ENCODE data around the gene ARHGAP6. TPM values are rescaled to one million over a fixed set of nuclear protein-coding genes. Genes with fewer than 3 reads are reported as not detected.

Gene ARHGAP6
- total RNA-seq, 4 donors from 2014 or later = 2.1 to 30.5 (median 4.9) TPM

DNA sequence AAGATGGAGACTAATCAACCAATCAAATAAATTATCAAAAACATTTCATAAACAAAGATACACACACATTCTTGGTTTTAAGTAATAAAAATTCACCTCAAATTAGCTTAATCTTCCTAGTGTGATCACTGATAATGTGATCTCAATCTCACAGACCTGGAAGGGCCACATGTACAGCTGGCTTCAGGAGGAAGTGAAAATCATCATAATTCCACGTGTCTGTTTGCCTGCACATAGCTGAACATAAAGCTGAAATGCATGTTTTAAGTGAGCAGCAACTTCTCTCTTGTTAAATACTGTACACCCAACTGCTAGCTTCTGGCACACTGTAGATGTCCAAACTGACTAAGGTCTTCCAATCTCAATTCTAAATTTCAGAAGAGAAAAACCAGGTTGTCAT, 53.8 kb downstream of the ARHGAP6 start:
- no peak for DNase-seq
- Histone ChIP-seq H3K4me3 (no peak overlapping the region), H3K27me3 (no peaks in the 10 kb centered on the region), H3K36me3 (no peaks in the 10 kb centered on the region), H3K27ac (no peak overlapping the region), H3K9me3 (no peaks in the 10 kb centered on the region), H3K4me1 (no peaks in the 10 kb centered on the region)
- TF ChIP-seq POLR2A (IDR thresholded peaks at IDR 0.05) = no peak
- TF ChIP-seq, protein P1, sequence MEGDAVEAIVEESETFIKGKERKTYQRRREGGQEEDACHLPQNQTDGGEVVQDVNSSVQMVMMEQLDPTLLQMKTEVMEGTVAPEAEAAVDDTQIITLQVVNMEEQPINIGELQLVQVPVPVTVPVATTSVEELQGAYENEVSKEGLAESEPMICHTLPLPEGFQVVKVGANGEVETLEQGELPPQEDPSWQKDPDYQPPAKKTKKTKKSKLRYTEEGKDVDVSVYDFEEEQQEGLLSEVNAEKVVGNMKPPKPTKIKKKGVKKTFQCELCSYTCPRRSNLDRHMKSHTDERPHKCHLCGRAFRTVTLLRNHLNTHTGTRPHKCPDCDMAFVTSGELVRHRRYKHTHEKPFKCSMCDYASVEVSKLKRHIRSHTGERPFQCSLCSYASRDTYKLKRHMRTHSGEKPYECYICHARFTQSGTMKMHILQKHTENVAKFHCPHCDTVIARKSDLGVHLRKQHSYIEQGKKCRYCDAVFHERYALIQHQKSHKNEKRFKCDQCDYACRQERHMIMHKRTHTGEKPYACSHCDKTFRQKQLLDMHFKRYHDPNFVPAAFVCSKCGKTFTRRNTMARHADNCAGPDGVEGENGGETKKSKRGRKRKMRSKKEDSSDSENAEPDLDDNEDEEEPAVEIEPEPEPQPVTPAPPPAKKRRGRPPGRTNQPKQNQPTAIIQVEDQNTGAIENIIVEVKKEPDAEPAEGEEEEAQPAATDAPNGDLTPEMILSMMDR (IDR thresholded peaks at IDR 0.05) = no peak

DNA sequence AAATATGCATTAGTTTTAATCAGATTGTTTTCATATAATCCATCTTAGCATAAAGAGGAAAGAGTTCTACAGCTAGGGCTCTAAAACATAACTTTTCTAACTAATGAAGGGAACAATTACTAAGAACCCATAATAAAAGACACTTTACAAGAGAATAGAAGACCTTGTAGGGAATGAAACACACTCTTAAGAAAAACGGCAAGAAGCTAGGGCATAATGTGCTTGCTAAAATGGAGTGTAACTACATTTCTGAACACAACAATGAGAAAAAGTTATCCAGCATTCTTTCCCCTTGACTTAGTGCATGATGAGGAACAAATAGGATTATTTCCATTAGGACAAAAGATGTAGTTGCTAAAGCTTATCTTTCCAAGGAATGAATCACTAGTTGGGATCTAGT, 54.6 kb downstream of the ARHGAP6 start:
- Histone ChIP-seq H3K4me3 (no peak overlapping the region), H3K27ac (no peak overlapping the region), H3K36me3 (no peaks in the 10 kb centered on the region), H3K9me3 (no peaks in the 10 kb centered on the region), H3K4me1 (no peaks in the 10 kb centered on the region), H3K27me3 (no peaks in the 10 kb centered on the region)
- no peak for TF ChIP-seq POLR2A (IDR thresholded peaks at IDR 0.05)
- TF ChIP-seq, protein P1 (IDR thresholded peaks at IDR 0.05) = no peak
- no peak for DNase-seq

DNA sequence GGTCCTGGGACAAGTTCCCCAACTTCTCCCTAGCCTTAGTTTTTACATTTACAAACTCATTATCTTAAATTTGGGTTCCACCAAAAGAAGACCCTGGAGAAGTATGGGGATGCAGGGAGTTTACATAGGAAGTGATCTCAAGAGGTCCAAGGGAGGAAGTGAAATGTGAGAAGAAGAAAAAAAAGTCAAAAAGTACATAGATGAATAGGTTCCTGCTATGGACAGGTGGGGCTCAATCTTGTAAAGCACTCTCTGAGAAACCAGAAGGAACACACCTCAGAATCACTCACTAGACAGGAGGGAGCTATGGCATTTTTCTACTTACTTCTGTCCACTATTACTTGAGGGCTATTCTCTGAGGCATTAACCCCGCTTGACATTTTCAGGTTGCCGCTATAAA, 56.6 kb downstream of the ARHGAP6 start:
- H3K27ac ChIP-seq = no peak overlapping the region
- no peaks in the 10 kb centered on the region for H3K4me1 ChIP-seq
- no peaks in the 10 kb centered on the region for H3K27me3 ChIP-seq
- no peak overlapping the region for H3K4me3 ChIP-seq
- no peak for DNase-seq
- TF ChIP-seq POLR2A (IDR thresholded peaks at IDR 0.05) = no peak
- TF ChIP-seq, protein P1 (IDR thresholded peaks at IDR 0.05) = no peak
- H3K36me3 ChIP-seq = no peaks in the 10 kb centered on the region
- H3K9me3 ChIP-seq = no peaks in the 10 kb centered on the region

DNA sequence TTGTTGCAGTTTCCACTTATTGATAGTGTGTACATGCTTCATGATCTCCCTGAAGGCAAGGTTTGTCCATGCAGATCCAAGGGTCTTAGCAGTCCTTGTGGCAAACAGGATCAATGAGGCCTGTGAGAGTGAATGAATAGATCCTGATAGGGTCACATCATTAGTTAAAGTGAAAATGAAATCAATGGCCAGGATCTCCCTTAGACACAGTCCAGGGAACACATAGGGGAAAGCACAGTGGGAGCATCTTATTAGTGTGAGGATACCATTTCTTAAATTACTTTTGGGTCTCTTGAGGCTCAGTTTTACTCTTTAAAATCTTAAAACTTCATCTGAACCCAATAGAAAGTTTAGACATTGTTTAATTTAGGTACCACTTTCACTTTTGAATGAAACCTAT, 59.3 kb downstream of the ARHGAP6 start:
- Histone ChIP-seq H3K9me3 (no peaks in the 10 kb centered on the region), H3K27ac (no peak overlapping the region), H3K36me3 (no peaks in the 10 kb centered on the region), H3K4me1 (no peaks in the 10 kb centered on the region), H3K4me3 (no peak overlapping the region), H3K27me3 (no peaks in the 10 kb centered on the region)
- no peak for TF ChIP-seq POLR2A (IDR thresholded peaks at IDR 0.05)
- TF ChIP-seq, protein P1 (IDR thresholded peaks at IDR 0.05) = no peak
- no peak for DNase-seq

DNA sequence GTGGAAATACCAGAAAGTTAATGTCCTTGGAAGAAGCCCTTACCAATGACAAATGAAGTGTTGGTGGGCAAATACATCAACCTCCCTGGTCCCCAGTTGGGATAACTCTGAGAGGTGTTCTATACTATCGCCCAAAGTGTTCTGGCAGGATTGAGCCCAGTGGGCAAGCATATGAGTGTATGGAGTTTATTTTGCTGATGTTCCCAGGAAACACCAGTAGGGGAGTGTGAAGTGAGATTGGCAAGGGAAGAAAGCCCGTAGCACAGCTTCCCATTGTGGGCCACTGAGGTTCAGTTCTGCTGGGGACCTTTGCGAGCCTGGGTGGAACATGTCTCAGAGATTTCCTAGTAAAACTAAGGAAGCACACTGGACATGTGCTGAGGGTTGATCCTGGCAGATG, 65.1 kb downstream of the ARHGAP6 start:
- DNase-seq = no peak
- Histone ChIP-seq H3K4me1 (no peaks in the 10 kb centered on the region), H3K36me3 (no peaks in the 10 kb centered on the region), H3K9me3 (no peaks in the 10 kb centered on the region), H3K27me3 (no peaks in the 10 kb centered on the region), H3K4me3 (no peak overlapping the region), H3K27ac (no peak overlapping the region)
- TF ChIP-seq POLR2A (IDR thresholded peaks at IDR 0.05) = no peak
- TF ChIP-seq, protein P1 (IDR thresholded peaks at IDR 0.05) = no peak

DNA sequence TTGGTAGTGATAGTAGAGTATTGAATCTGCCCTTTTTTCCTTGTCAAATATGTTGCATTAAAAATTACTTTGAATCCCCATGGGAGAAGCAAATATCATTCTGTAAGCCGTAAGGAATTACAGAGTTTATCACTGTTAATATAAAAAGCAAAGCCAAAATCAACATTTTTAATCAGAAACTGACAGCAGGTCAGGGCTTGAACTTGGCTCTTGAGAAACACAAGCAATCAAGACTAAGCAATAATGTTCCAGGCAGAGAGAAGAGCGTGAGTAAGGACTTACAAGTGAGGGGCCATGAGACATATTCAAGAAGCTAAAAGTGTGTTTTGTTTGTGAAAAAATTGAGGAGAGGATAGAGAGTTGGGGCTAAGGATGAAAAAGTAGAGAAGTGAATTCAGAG, 68.2 kb downstream of the ARHGAP6 start:
- H3K4me1 ChIP-seq = no peaks in the 10 kb centered on the region
- TF ChIP-seq POLR2A (IDR thresholded peaks at IDR 0.05) = no peak
- TF ChIP-seq, protein P1 (IDR thresholded peaks at IDR 0.05) = no peak
- no peak overlapping the region for H3K27ac ChIP-seq
- no peak overlapping the region for H3K4me3 ChIP-seq
- H3K27me3 ChIP-seq = no peaks in the 10 kb centered on the region
- no peak for DNase-seq
- H3K36me3 ChIP-seq = no peaks in the 10 kb centered on the region
- no peaks in the 10 kb centered on the region for H3K9me3 ChIP-seq

Data from Peyer's patch (tissue), 4 donors.